Right atrium auricular region (tissue), 2 donors: ENCODE results near the gene PMEPA1. TPM values are rescaled to one million over a fixed set of nuclear protein-coding genes. Genes with fewer than 3 reads are reported as not detected.

Experiments used
- DNase-seq: peaks from one replicate; pipeline ENCODE4 v3.0.0-alpha.2; 2019; ENCODE audit warnings: low spot score
- H3K27ac ChIP-seq, 2 donors: fragments of 200-600 bp; sonication (generic); 1 replicate in 1 of 2; 2 replicates in 1 of 2; pipeline ENCODE4 v1.5.1; 2016 to 2019
- H3K27me3 ChIP-seq, 2 donors: fragments of 200-600 bp; sonication (generic); one replicate each; pipeline versions ENCODE4 v1.5.1 to v1.6.0; 2017 to 2019
- H3K36me3 ChIP-seq: fragments of 200-600 bp; sonication (generic); one replicate; pipeline ENCODE4 v1.5.1; 2016
- H3K4me1 ChIP-seq, 2 donors: fragments of 200-600 bp; sonication (generic); one replicate each; pipeline versions ENCODE4 v1.5.1 to v1.6.0; 2017 to 2019
- H3K4me3 ChIP-seq, 2 donors: fragments of 200-600 bp; sonication (generic); 1 replicate in 1 of 2; 2 replicates in 1 of 2; pipeline ENCODE4 v1.5.1; 2017 to 2019; ENCODE audit warnings: mild to moderate bottlenecking in 1 of 2, moderate library complexity in 1 of 2
- H3K9me3 ChIP-seq, 2 donors: fragments of 200-600 bp; sonication (generic); one replicate each; pipeline ENCODE4 v1.5.1; 2019
- total RNA-seq, 2 donors: library from RNA; depleted of rRNA; stranded (reverse); fragments of >200 nt; gene quantifications; one replicate each; pipeline ENCODE4 v1.1.0, GENCODE V29; 2016
- TF ChIP-seq, protein P1 (sequence below), 2 donors: fragments of 200-600 bp; sonication (generic); IDR thresholded peaks; one replicate each; pipeline ENCODE4 v1.5.1; 2019; ENCODE audit warnings: antibody characterized with exemption in 2 of 2

Gene PMEPA1
- total RNA-seq, 2 donors from 2014 or later: 12.5 to 16.7 TPM

DNA sequence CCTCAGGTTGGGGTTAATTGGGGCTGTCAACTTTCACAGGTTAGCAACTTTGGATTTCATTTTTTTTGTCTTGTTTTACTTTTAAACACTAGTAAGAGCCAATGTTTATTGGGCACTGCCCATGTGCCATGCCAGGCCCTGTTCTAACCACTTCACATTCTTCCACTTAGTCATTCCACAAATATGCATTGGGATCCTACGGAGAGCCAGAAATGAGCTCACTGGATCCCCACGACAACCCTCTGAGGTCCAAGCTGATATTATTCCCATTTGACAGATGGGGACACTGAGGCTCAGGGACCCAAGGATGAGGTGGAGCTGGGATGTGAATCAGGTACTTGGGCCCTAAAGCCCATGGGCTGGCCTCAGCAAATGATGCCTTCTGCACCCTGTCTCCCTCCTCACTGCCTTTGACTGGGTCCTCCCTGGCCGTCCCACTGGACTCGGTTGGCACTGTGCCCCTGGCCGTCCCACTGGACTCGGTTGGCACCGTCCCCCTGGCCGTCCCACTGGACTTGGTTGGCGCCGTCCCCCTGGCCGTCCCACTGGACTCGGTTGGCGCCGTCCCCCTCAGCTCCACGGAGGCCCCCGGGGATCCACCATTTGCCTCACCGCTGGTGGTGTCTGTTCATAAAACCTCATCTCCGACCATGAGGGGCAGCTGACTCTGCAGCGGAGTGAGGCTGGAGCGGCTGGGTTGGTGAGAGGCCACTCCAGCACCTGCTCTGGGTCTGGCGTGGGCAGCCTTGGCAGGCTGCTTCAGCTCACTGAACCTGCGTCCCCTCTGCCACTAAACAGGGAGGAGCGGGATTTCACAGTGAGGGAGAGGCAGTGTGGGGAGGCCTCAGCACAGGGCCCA lies 4.8 kb upstream of the PMEPA1 start:
- H3K27me3 ChIP-seq: no peaks in the 10 kb centered on the region
- no peaks in the 10 kb centered on the region for H3K36me3 ChIP-seq
- H3K27ac ChIP-seq: peak overlapping the region; percentile 37 to 55
- TF ChIP-seq, protein P1, sequence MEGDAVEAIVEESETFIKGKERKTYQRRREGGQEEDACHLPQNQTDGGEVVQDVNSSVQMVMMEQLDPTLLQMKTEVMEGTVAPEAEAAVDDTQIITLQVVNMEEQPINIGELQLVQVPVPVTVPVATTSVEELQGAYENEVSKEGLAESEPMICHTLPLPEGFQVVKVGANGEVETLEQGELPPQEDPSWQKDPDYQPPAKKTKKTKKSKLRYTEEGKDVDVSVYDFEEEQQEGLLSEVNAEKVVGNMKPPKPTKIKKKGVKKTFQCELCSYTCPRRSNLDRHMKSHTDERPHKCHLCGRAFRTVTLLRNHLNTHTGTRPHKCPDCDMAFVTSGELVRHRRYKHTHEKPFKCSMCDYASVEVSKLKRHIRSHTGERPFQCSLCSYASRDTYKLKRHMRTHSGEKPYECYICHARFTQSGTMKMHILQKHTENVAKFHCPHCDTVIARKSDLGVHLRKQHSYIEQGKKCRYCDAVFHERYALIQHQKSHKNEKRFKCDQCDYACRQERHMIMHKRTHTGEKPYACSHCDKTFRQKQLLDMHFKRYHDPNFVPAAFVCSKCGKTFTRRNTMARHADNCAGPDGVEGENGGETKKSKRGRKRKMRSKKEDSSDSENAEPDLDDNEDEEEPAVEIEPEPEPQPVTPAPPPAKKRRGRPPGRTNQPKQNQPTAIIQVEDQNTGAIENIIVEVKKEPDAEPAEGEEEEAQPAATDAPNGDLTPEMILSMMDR (IDR thresholded peaks at IDR 0.05): no peak
- no peaks in the 10 kb centered on the region for H3K9me3 ChIP-seq
- peaks cover 0 to 70% of the 10 kb centered on the region in 2 donors for H3K4me1 ChIP-seq
- H3K4me3 ChIP-seq: no peak overlapping the region
- no peak for DNase-seq

DNA sequence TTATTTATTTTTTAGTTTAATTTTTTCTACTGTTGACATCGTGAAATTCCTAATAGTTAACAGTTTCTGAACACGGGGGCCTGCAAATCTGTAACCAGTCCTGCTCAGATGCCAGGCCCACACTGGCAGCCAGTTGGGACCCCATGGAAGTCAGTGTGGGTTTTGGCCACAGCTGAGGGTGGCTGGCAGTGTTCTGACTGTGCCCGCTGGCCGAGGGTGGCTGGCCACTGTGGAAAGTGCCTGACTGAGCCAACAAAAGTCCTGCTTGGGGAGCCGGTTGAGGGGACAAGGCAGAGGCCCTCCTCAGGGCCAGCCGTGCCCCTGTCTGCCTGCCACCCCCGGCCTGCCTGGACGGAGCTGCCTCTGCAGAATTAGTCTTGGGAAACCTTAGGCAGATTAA lies 4.1 kb upstream of the PMEPA1 start:
- Histone ChIP-seq H3K9me3 (no peaks in the 10 kb centered on the region), H3K27me3 (no peaks in the 10 kb centered on the region), H3K4me3 (no peak overlapping the region), H3K36me3 (no peaks in the 10 kb centered on the region), H3K4me1 (peaks cover 0 to 67% of the 10 kb centered on the region in 2 donors), H3K27ac (peak overlapping the region; percentile 37 to 55)
- TF ChIP-seq, protein P1 (IDR thresholded peaks at IDR 0.05): no peak
- no peak for DNase-seq

DNA sequence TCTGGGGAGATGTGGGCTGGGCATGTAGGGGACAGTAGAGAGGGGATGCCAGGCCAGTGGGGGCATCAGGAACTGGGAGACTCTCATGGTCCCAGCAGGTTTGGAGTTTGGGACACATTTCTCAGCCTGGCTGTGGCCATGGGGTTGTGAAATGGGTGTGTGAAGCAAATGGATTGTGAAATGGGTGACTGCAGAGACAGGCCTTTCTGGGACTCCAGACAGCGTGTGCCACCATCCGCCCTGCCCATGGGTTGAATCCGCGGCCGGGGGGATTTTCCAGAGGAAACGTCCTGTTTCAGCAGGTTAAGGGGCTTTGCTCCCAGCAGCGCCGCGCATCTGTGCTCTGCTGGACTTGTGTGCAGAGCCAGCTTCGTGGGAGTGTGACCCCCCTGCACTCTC lies 3.7 kb upstream of the PMEPA1 start:
- peaks cover 0 to 68% of the 10 kb centered on the region in 2 donors for H3K4me1 ChIP-seq
- no peaks in the 10 kb centered on the region for H3K36me3 ChIP-seq
- no peaks in the 10 kb centered on the region for H3K27me3 ChIP-seq
- no peak overlapping the region for H3K4me3 ChIP-seq
- peak overlapping the region in 1 of 2 donors; percentile 37 for H3K27ac ChIP-seq
- DNase-seq: no peak
- no peaks in the 10 kb centered on the region for H3K9me3 ChIP-seq
- TF ChIP-seq, protein P1 (IDR thresholded peaks at IDR 0.05): no peak

GRCh38 chr20:57712851-57713504 lies 3.2 kb upstream of the PMEPA1 start:
- Histone ChIP-seq H3K9me3 (no peaks in the 10 kb centered on the region), H3K27ac (no peak overlapping the region), H3K4me1 (peaks cover 0 to 70% of the 10 kb centered on the region in 2 donors), H3K4me3 (no peak overlapping the region), H3K36me3 (no peaks in the 10 kb centered on the region), H3K27me3 (no peaks in the 10 kb centered on the region)
- no peak for DNase-seq
- TF ChIP-seq, protein P1 (IDR thresholded peaks at IDR 0.05): no peak

GRCh38 chr20:57712341-57712740 lies 2.5 kb upstream of the PMEPA1 start:
- H3K4me3 ChIP-seq: no peak overlapping the region
- H3K27ac ChIP-seq: no peak overlapping the region
- no peaks in the 10 kb centered on the region for H3K36me3 ChIP-seq
- H3K9me3 ChIP-seq: no peaks in the 10 kb centered on the region
- H3K4me1 ChIP-seq: peaks cover 0 to 69% of the 10 kb centered on the region in 2 donors
- no peak for DNase-seq
- no peaks in the 10 kb centered on the region for H3K27me3 ChIP-seq
- TF ChIP-seq, protein P1 (IDR thresholded peaks at IDR 0.05): no peak
